ENCODE measurements around the gene SALL4.

Gene SALL4

GRCh38 chr20:51735728-51736600, 66.4 kb downstream of the SALL4 start:
- peak; percentile 33 for DNase-seq (ENCODE audit: low spot score)

DNA sequence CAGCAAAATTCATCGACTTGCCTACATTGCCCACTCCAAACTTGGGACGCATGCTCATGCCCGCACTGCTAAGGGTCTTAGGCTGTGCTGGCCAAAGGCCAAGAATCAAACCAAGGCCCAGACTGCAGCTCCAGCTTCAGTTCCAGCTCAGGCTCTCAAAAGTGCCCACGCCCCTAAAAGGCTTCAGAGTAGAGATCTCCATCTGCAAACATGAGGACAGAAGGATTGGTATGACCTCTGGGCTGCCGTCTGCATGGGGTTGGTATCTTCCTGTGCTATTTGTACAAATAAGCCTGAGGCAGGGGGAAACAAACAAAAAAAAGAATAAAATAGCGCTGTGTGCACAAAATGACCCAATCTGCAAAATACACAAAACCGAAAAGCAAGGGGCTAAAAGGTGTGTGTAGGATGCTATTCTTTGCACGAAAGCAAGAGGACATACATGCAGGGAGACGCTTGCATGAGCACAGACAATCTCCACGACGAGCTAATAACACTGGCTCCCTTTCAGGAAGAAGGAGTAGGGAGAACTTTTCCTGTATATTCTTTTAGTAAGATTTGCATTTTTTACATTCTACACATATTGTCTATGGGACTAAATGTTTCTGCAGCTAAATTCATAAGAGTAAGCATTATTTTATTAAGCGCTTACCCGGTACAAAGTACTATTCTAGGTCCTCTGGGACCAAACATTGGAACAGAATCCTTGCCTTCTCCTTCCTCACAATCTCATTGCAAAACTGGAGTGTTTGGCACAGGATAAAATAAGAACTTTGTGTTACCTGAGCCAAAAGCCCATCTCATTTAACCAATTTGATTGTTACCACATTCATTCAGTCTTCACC, 67.2 kb downstream of the SALL4 start:
- no peak for DNase-seq (ENCODE audit: low spot score)

GRCh38 chr20:51733070-51733469, 69.3 kb downstream of the SALL4 start:
- no peak for DNase-seq (ENCODE audit: low spot score)

Measured in LoVo (cell line).